Measurements from ENCODE around the gene NRP1.

The NRP1 gene

GRCh38 chr10:33328253-33328652 is 6.2 kb downstream of the NRP1 start:
- no peak overlapping the region for H3K4me3 ChIP-seq
- H3K27ac ChIP-seq: no peak overlapping the region

- H3K4me3 ChIP-seq: no peak overlapping the region
- H3K27ac ChIP-seq: no peak overlapping the region
Observed at GRCh38 chr10:33327751-33328150, 6.7 kb downstream of the NRP1 start.

- H3K4me3 ChIP-seq: no peak overlapping the region
- peak overlapping the region in 1 of 21 experiments; percentile 3 for H3K27ac ChIP-seq
Observed at GRCh38 chr10:33326933-33327332, 7.5 kb downstream of the NRP1 start.

GRCh38 chr10:33325929-33326328 is 8.5 kb downstream of the NRP1 start:
- Histone ChIP-seq H3K4me3 (no peak overlapping the region), H3K27ac (no peak overlapping the region)

GRCh38 chr10:33323721-33324120 is 10.7 kb downstream of the NRP1 start:
- H3K4me3 ChIP-seq: no peak overlapping the region
- H3K27ac ChIP-seq: no peak overlapping the region

- H3K4me3 ChIP-seq: no peak overlapping the region
Observed at GRCh38 chr10:33321516-33321915, 13.0 kb downstream of the NRP1 start.

GRCh38 chr10:33320288-33320687 is 14.2 kb downstream of the NRP1 start:
- Histone ChIP-seq H3K27ac (no peak overlapping the region), H3K4me3 (no peak overlapping the region)

More at GRCh38 chr10:33321516-33321915, 13.0 kb downstream of the NRP1 start:
- no peak overlapping the region for H3K27ac ChIP-seq

- Histone ChIP-seq H3K27ac (no peak overlapping the region), H3K4me3 (no peak overlapping the region)
Observed at GRCh38 chr10:33315891-33316290, 18.6 kb downstream of the NRP1 start.

GRCh38 chr10:33314811-33315561 is 19.5 kb downstream of the NRP1 start:
- H3K4me3 ChIP-seq: no peak overlapping the region
- H3K27ac ChIP-seq: peak overlapping the region in 1 of 21 experiments; percentile 7

GRCh38 chr10:33311640-33312039 is 22.8 kb downstream of the NRP1 start:
- Histone ChIP-seq H3K27ac (no peak overlapping the region), H3K4me3 (no peak overlapping the region)

- H3K4me3 ChIP-seq: no peak overlapping the region
- H3K27ac ChIP-seq: no peak overlapping the region
Observed at GRCh38 chr10:33310853-33311252, 23.6 kb downstream of the NRP1 start.

GRCh38 chr10:33309406-33309805 is 25.1 kb downstream of the NRP1 start:
- Histone ChIP-seq H3K4me3 (no peak overlapping the region), H3K27ac (no peak overlapping the region)

GRCh38 chr10:33307835-33308234 is 26.6 kb downstream of the NRP1 start:
- Histone ChIP-seq H3K4me3 (no peak overlapping the region), H3K27ac (peak overlapping the region in 1 of 21 experiments; percentile 45)

GRCh38 chr10:33306701-33307519 is 27.6 kb downstream of the NRP1 start:
- H3K27ac ChIP-seq: peak overlapping the region in 7 of 21 experiments; percentile 24 to 58 (median 44)
- no peak overlapping the region for H3K4me3 ChIP-seq

- no peak overlapping the region for H3K4me3 ChIP-seq
- peak overlapping the region in 6 of 21 experiments; percentile 13 to 63 (median 46) for H3K27ac ChIP-seq
Observed at GRCh38 chr10:33306126-33306525, 28.3 kb downstream of the NRP1 start.

GRCh38 chr10:33304423-33305225 is 29.8 kb downstream of the NRP1 start:
- Histone ChIP-seq H3K4me3 (no peak overlapping the region), H3K27ac (peak overlapping the region in 10 of 21 experiments; percentile 11 to 71 (median 44))

GRCh38 chr10:33303988-33304387 is 30.5 kb downstream of the NRP1 start:
- H3K4me3 ChIP-seq: no peak overlapping the region
- H3K27ac ChIP-seq: peak overlapping the region in 9 of 21 experiments; percentile 11 to 71 (median 40)

GRCh38 chr10:33302208-33302829 is 32.1 kb downstream of the NRP1 start:
- H3K4me3 ChIP-seq: no peak overlapping the region
- H3K27ac ChIP-seq: peak overlapping the region in 9 of 21 experiments; percentile 8 to 66 (median 35)

GRCh38 chr10:33301097-33301789 is 33.2 kb downstream of the NRP1 start:
- Histone ChIP-seq H3K4me3 (no peak overlapping the region), H3K27ac (peak overlapping the region in 2 of 21 experiments; percentile 12 to 58)
